ENCODE data around the gene A2M.

GRCh38 chr12:9066755-9067423, 48.8 kb downstream of the A2M start:
- TF ChIP-seq, protein P1, sequence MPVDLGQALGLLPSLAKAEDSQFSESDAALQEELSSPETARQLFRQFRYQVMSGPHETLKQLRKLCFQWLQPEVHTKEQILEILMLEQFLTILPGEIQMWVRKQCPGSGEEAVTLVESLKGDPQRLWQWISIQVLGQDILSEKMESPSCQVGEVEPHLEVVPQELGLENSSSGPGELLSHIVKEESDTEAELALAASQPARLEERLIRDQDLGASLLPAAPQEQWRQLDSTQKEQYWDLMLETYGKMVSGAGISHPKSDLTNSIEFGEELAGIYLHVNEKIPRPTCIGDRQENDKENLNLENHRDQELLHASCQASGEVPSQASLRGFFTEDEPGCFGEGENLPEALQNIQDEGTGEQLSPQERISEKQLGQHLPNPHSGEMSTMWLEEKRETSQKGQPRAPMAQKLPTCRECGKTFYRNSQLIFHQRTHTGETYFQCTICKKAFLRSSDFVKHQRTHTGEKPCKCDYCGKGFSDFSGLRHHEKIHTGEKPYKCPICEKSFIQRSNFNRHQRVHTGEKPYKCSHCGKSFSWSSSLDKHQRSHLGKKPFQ (tag by site-specific recombination; IDR thresholded peaks at IDR 0.05): no peak
- TF ChIP-seq ZNF274 (IDR thresholded peaks at IDR 0.05; ENCODE audit: low read length) (no peak), ZNF274 (tag by site-specific recombination; IDR thresholded peaks at IDR 0.05; ENCODE audit: borderline replicate concordance) (no peak), ZNF24 (tag by site-specific recombination; IDR thresholded peaks at IDR 0.05) (no peak), ZNF658 (tag by site-specific recombination; IDR thresholded peaks at IDR 0.05) (no peak), ZNF639 (tag by site-specific recombination; IDR thresholded peaks at IDR 0.05) (no peak), ZNF354C (tag by site-specific recombination; IDR thresholded peaks at IDR 0.05; ENCODE audit: borderline replicate concordance, low read depth) (no peak), ZXDB (tag by site-specific recombination; IDR thresholded peaks at IDR 0.05) (no peak), ZNF248 (tag by site-specific recombination; IDR thresholded peaks at IDR 0.05) (no peak), PRDM1 (tag by site-specific recombination; IDR thresholded peaks at IDR 0.05) (no peak), ZNF433 (tag by site-specific recombination; IDR thresholded peaks at IDR 0.05; ENCODE audit: low read depth) (no peak)
- TF ChIP-seq, protein P2, sequence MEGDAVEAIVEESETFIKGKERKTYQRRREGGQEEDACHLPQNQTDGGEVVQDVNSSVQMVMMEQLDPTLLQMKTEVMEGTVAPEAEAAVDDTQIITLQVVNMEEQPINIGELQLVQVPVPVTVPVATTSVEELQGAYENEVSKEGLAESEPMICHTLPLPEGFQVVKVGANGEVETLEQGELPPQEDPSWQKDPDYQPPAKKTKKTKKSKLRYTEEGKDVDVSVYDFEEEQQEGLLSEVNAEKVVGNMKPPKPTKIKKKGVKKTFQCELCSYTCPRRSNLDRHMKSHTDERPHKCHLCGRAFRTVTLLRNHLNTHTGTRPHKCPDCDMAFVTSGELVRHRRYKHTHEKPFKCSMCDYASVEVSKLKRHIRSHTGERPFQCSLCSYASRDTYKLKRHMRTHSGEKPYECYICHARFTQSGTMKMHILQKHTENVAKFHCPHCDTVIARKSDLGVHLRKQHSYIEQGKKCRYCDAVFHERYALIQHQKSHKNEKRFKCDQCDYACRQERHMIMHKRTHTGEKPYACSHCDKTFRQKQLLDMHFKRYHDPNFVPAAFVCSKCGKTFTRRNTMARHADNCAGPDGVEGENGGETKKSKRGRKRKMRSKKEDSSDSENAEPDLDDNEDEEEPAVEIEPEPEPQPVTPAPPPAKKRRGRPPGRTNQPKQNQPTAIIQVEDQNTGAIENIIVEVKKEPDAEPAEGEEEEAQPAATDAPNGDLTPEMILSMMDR (tag by site-specific recombination; IDR thresholded peaks at IDR 0.05): no peak
- TF ChIP-seq, protein P3, sequence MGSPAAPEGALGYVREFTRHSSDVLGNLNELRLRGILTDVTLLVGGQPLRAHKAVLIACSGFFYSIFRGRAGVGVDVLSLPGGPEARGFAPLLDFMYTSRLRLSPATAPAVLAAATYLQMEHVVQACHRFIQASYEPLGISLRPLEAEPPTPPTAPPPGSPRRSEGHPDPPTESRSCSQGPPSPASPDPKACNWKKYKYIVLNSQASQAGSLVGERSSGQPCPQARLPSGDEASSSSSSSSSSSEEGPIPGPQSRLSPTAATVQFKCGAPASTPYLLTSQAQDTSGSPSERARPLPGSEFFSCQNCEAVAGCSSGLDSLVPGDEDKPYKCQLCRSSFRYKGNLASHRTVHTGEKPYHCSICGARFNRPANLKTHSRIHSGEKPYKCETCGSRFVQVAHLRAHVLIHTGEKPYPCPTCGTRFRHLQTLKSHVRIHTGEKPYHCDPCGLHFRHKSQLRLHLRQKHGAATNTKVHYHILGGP (tag by site-specific recombination; IDR thresholded peaks at IDR 0.05): no peak
- TF ChIP-seq, protein P4, sequence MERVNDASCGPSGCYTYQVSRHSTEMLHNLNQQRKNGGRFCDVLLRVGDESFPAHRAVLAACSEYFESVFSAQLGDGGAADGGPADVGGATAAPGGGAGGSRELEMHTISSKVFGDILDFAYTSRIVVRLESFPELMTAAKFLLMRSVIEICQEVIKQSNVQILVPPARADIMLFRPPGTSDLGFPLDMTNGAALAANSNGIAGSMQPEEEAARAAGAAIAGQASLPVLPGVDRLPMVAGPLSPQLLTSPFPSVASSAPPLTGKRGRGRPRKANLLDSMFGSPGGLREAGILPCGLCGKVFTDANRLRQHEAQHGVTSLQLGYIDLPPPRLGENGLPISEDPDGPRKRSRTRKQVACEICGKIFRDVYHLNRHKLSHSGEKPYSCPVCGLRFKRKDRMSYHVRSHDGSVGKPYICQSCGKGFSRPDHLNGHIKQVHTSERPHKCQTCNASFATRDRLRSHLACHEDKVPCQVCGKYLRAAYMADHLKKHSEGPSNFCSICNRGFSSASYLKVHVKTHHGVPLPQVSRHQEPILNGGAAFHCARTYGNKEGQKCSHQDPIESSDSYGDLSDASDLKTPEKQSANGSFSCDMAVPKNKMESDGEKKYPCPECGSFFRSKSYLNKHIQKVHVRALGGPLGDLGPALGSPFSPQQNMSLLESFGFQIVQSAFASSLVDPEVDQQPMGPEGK (tag by site-specific recombination; IDR thresholded peaks at IDR 0.05): no peak
- TF ChIP-seq, protein P5, sequence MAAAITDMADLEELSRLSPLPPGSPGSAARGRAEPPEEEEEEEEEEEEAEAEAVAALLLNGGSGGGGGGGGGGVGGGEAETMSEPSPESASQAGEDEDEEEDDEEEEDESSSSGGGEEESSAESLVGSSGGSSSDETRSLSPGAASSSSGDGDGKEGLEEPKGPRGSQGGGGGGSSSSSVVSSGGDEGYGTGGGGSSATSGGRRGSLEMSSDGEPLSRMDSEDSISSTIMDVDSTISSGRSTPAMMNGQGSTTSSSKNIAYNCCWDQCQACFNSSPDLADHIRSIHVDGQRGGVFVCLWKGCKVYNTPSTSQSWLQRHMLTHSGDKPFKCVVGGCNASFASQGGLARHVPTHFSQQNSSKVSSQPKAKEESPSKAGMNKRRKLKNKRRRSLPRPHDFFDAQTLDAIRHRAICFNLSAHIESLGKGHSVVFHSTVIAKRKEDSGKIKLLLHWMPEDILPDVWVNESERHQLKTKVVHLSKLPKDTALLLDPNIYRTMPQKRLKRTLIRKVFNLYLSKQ (tag by site-specific recombination; IDR thresholded peaks at IDR 0.05; ENCODE audit: borderline replicate concordance): no peak

Measured in HEK293 (cell line).